AG04449 (cell line): ENCODE results near the gene PBX3.
A peak's percentile ranks its signal among the peaks of the same experiment; 100 is the strongest.

Source experiments
- CTCF ChIA-PET: fragments of 350-600 bp; formaldehyde crosslinking; extraction: SDS; loops from one replicate; lab custom pipeline; 2021; ENCODE audit warnings: antibody characterized with exemption; lab: Yijun Ruan, JAX
- POLR2A ChIA-PET: fragments of 400-600, 350-600 bp; formaldehyde crosslinking; extraction: SDS; loops from one replicate; lab custom pipeline; 2020; ENCODE audit warnings: antibody characterized with exemption, inconsistent platforms; lab: Yijun Ruan, JAX
- DNase-seq: peaks from one replicate; pipeline ENCODE4 v3.0.0-alpha.2; 2010; ENCODE audit warnings: low read depth, low spot score
- H3K4me3 ChIP-seq: 2 replicates; pipeline ENCODE4 v1.5.1; 2011; ENCODE audit warnings: low read depth, mild to moderate bottlenecking, control low read depth, low read length
- TF ChIP-seq, protein P1 (sequence below): IDR thresholded peaks from one replicate; pipeline ENCODE4 v1.5.1; 2011; ENCODE audit warnings: mild to moderate bottlenecking, moderate library complexity, low read length, control low read depth, inconsistent platforms; ENCODE audit not compliant: insufficient read depth; ENCODE audit errors: missing control alignments

The PBX3 gene

DNA sequence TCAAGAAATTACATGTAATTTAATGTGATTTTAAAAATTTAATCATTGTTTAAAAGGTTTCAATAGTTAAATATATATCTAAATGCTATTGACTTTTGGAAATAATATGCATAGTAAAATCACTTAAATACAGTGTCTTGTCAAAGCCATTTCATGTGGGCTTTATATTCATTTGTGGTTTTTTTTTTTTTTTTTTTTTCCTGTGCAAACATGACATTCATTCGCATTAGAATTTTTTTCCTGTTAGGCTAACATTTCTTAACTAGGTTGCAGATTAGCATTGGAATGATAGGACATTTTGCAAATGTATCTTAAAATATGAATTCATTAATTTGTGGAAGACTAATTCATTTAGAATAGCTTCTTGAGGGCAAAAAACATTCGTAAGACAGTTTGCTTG is 149.8 kb downstream of the PBX3 start:
- CTCF ChIA-PET: no interaction called here
- POLR2A ChIA-PET: no interaction called here
- no peak overlapping the region for H3K4me3 ChIP-seq
- no peak for DNase-seq
- TF ChIP-seq, protein P1, sequence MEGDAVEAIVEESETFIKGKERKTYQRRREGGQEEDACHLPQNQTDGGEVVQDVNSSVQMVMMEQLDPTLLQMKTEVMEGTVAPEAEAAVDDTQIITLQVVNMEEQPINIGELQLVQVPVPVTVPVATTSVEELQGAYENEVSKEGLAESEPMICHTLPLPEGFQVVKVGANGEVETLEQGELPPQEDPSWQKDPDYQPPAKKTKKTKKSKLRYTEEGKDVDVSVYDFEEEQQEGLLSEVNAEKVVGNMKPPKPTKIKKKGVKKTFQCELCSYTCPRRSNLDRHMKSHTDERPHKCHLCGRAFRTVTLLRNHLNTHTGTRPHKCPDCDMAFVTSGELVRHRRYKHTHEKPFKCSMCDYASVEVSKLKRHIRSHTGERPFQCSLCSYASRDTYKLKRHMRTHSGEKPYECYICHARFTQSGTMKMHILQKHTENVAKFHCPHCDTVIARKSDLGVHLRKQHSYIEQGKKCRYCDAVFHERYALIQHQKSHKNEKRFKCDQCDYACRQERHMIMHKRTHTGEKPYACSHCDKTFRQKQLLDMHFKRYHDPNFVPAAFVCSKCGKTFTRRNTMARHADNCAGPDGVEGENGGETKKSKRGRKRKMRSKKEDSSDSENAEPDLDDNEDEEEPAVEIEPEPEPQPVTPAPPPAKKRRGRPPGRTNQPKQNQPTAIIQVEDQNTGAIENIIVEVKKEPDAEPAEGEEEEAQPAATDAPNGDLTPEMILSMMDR: no peak

DNA sequence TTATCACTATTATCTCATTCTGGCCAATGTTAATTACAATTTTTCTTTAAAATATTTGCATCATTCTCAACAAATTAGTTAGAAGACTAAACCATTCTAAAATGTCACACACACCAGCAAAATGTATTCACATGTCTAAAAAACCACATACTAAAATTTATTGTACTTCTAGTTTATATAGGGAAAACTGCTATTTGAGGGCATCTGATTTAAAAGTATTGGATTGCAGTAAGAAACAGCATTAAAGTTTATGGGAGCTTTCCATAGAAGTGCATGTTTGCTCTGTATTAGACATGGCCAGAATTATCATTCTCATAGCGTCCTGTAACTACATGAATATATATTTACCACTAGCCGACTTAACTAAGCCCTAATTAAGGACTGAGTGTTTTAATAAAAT is 150.3 kb downstream of the PBX3 start:
- H3K4me3 ChIP-seq: no peak overlapping the region
- DNase-seq: no peak
- TF ChIP-seq, protein P1: no peak
- POLR2A ChIA-PET: no interaction called here
- CTCF ChIA-PET: interaction anchor here (1.4 kb wide), 1 partner anchor 17 kb away, joined by 3 read pairs; no protein-coding TSS in a partner anchor

DNA sequence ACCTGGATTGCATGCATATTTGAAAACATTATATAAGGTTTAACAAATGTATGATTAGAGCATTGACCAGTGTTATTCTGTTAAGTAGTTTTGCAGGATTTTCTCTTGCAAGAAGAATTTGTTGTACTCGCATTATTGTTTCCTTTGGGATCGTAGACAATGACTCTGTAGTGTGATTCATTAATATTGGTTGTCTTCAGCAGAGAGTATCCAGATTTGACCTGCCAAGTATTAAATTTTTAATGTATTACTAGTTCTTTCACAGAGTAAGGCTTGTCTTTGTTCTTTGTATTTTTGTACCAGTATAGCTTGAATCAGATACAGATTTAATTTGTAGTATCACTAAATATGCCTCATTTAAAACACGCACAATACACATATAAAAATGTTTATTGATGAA is 155.0 kb downstream of the PBX3 start:
- CTCF ChIA-PET: interaction anchor here (0.9 kb wide), 1 partner anchor 89 kb away, joined by 4 read pairs; no protein-coding TSS in a partner anchor
- no peak for DNase-seq
- H3K4me3 ChIP-seq: no peak overlapping the region
- POLR2A ChIA-PET: no interaction called here
- TF ChIP-seq, protein P1: no peak

DNA sequence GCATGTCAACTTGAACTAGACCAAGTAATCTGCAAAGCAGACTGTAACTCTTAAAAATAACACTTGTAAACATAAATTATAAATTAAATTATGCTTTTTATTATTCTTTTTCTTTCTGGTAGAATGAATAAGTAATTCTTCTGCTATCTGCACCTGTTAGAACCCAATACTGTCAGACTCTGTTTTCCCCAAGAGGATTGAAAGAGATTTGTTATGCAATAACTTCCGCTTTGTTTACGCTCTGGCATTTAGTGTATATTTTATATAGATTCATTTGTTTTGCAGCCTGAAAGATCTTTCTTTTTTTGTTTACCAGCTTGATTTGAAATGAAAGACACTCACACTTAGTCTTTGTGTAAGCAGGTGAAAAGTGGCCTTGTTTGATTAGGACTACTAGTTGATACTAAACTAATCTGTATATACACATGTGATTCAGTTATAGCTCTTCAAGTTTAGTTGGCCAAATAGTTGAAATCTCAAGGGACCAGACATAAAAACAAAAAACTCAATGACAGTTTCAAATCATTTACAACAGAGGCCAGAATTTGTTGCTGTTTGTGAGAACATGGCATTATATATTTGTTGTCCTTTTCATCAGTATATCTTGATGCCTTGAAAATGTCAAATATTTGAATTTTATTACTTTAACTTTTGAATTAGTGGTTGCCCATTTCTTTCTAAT is 155.8 kb downstream of the PBX3 start:
- TF ChIP-seq, protein P1: no peak
- ChIA-PET POLR2A (no interaction called here), CTCF (no interaction called here)
- DNase-seq: no peak
- H3K4me3 ChIP-seq: no peak overlapping the region

DNA sequence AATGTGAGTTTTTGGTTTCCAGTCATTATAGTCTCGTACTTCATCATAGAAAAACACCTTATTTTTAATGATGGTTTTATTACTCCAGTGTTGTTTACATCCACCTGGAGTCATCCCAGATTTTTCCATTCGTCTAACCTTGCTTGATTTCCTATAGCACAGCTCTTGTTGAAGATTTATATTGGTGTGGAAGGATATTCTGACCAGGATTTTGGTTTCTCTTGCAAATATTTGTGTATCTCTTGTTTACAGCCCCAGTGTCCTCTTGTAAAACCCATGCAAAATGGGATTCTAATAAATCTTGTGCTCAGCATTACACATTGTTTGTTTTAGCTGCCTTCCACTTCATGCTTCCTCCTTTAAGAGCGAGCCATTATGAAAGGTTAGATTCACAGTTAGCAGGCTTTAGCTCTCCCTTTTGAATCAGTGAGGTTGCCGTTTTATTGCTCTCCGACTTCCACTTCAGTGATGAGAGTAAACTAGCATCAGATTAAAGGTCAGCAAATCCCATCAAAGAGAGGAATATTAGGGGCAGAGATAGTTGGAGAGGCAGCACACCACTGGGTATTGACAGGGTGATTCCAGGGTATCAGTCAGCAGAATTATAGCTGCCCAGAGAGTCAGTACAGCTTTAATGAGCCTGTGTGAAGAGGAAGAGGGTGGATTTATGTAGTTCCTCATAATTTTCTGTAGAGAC is 157.1 kb downstream of the PBX3 start:
- no peak overlapping the region for H3K4me3 ChIP-seq
- CTCF ChIA-PET: interaction anchor here (1.0 to 1.2 kb wide), 3 partner anchors 9 to 346 kb away, joined by 3 read pairs; no protein-coding TSS in a partner anchor
- DNase-seq: no peak
- TF ChIP-seq, protein P1: no peak
- POLR2A ChIA-PET: no interaction called here

DNA sequence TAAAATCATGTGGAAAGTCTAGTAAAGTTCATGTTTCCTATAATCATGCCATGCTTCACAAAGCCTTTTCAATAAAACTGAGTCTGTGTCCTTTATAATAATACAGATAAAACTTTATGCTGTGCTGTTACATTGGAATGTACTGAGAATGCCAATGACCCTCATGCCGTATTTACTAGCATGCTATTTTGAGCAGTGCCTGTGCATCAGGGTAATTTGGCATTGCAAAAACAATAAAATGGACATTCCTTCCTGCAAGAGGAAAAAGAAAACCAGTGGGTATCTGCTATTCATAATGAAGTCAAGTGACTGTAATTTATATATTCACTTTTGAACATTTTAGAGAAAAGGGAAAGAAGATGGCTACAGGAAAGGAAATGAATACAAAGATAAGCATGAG is 159.0 kb downstream of the PBX3 start:
- CTCF ChIA-PET: no interaction called here
- H3K4me3 ChIP-seq: no peak overlapping the region
- POLR2A ChIA-PET: no interaction called here
- TF ChIP-seq, protein P1: no peak
- peak; percentile 57 for DNase-seq
